ENCODE results near the gene EIF1B. TPM values are rescaled to one million over a fixed set of nuclear protein-coding genes. Genes with fewer than 3 reads are reported as not detected.

Gene EIF1B
- total and polyA plus RNA-seq, 10 of the 15 experiments (the other 5 are each of a cell fraction or from before 2014, with no cell fraction given), result 15.4 to 75.6 (median 43.2) TPM

GRCh38 chr3:40336101-40336500, 26.6 kb downstream of the EIF1B start:
- H4K20me1 ChIP-seq (ENCODE audit: control insufficient read depth, insufficient read depth), result no peaks in the 10 kb centered on the region
- ChIA-PET POLR2A (no interaction called here), RAD21 (ENCODE audit: unreplicated experiment) (no interaction called here), CTCF (no interaction called here), SMC1A (ENCODE audit: uncharacterized antibody, unreplicated experiment) (no interaction called here)
- peaks cover 14% of the 10 kb centered on the region for H3K4me1 ChIP-seq (ENCODE audit: control insufficient read depth, insufficient read depth, low read length)
- H3K4me3 ChIP-seq, result no peak overlapping the region
- H3K4me2 ChIP-seq (ENCODE audit: control insufficient read depth, insufficient read depth), result no peak overlapping the region
- H3K36me3 ChIP-seq (ENCODE audit: control insufficient read depth in 2 of 2, insufficient read depth in 2 of 2, low read length in 1 of 2), result no peaks in the 10 kb centered on the region
- H3K9ac ChIP-seq (ENCODE audit: control insufficient read depth, insufficient read depth, low read length), result no peak overlapping the region
- TF ChIP-seq GABPA (IDR thresholded peaks at IDR 0.05; ENCODE audit: low read depth) (no peak), MYC (IDR thresholded peaks at IDR 0.05; ENCODE audit: insufficient read depth, insufficient read length, insufficient replicate concordance, low read length, severe bottlenecking) (no peak), CBFB (IDR thresholded peaks at IDR 0.05; ENCODE audit: low read depth) (no peak), FOXK2 (IDR thresholded peaks at IDR 0.05) (no peak), MAX (IDR thresholded peaks at IDR 0.05; ENCODE audit: low read depth, low read length) (no peak), SUPT20H (IDR thresholded peaks at IDR 0.05; ENCODE audit: borderline replicate concordance, control insufficient read depth, low read depth, low read length) (no peak), BCL3 (IDR thresholded peaks at IDR 0.05; ENCODE audit: borderline replicate concordance, insufficient read depth, low read depth, low read length, poor library complexity, severe bottlenecking) (no peak), BHLHE40 (IDR thresholded peaks at IDR 0.05; ENCODE audit: borderline replicate concordance in 1 of 2, low read depth in 2 of 2, low read length in 1 of 2) (no peak), IKZF2 (IDR thresholded peaks at IDR 0.05) (no peak), PAX5 (IDR thresholded peaks at IDR 0.05; ENCODE audit: borderline replicate concordance, low read depth, low read length) (no peak), RUNX3 (IDR thresholded peaks at IDR 0.05; ENCODE audit: low read length) (no peak), NRF1 (conservative IDR thresholded peaks at IDR 0.05; ENCODE audit: low read depth, low read length) (no peak), MYB (IDR thresholded peaks at IDR 0.05; ENCODE audit: borderline replicate concordance, low read depth, low read length) (no peak)
- TF ChIP-seq, protein P1, sequence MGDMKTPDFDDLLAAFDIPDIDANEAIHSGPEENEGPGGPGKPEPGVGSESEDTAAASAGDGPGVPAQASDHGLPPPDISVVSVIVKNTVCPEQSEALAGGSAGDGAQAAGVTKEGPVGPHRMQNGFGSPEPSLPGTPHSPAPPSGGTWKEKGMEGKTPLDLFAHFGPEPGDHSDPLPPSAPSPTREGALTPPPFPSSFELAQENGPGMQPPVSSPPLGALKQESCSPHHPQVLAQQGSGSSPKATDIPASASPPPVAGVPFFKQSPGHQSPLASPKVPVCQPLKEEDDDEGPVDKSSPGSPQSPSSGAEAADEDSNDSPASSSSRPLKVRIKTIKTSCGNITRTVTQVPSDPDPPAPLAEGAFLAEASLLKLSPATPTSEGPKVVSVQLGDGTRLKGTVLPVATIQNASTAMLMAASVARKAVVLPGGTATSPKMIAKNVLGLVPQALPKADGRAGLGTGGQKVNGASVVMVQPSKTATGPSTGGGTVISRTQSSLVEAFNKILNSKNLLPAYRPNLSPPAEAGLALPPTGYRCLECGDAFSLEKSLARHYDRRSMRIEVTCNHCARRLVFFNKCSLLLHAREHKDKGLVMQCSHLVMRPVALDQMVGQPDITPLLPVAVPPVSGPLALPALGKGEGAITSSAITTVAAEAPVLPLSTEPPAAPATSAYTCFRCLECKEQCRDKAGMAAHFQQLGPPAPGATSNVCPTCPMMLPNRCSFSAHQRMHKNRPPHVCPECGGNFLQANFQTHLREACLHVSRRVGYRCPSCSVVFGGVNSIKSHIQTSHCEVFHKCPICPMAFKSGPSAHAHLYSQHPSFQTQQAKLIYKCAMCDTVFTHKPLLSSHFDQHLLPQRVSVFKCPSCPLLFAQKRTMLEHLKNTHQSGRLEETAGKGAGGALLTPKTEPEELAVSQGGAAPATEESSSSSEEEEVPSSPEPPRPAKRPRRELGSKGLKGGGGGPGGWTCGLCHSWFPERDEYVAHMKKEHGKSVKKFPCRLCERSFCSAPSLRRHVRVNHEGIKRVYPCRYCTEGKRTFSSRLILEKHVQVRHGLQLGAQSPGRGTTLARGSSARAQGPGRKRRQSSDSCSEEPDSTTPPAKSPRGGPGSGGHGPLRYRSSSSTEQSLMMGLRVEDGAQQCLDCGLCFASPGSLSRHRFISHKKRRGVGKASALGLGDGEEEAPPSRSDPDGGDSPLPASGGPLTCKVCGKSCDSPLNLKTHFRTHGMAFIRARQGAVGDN (IDR thresholded peaks at IDR 0.05), result no peak
- 33% methylated on average over 1 of the region's 1 CpG for WGBS (ENCODE audit: insufficient coverage, insufficient replicate concordance, low lambda C conversion rate, missing lambda C conversion rate)
- BruUV-seq (replicated peaks), result no TSS peak
- in situ Hi-C loops (cut with MboI), result loop anchor here (25.0 kb wide), 1 partner anchor 1776 kb away; no protein-coding TSS in a partner anchor
- FAIRE-seq, result no peak
- no peak overlapping the region for H2AFZ ChIP-seq (ENCODE audit: control insufficient read depth, low read depth, low read length)
- no peak for DNase-seq (ENCODE audit: low read depth, low spot score)
- no peak overlapping the region for H3K27ac ChIP-seq (ENCODE audit: control insufficient read depth, insufficient read depth)
- ATAC-seq, result no peak
- H3K79me2 ChIP-seq (ENCODE audit: control insufficient read depth, insufficient read depth, low read length), result no peaks in the 10 kb centered on the region
- intact Hi-C loops (cut with micrococcal nuclease; ENCODE audit: unreplicated experiment), result no loop called here
- no peaks in the 10 kb centered on the region for H3K27me3 ChIP-seq (replicated peaks in 1 of 2; ENCODE audit: control insufficient read depth in 2 of 2, insufficient read depth in 2 of 2, low read length in 1 of 2)
- no peaks in the 10 kb centered on the region for H3K9me3 ChIP-seq (replicated peaks; ENCODE audit: control insufficient read depth, insufficient read depth, low read length)

Measured in GM12878 (cell line).